Caco-2 (cell line): ENCODE results near the gene ITSN2. TPM values are rescaled to one million over a fixed set of nuclear protein-coding genes. Genes with fewer than 3 reads are reported as not detected.

ENCODE experiments used
- BruUV-seq: library from RNA; stranded (reverse); fragments of 400-500 nt; replicated peaks from 2 replicates; lab custom pipeline; 2021; lab: Mats Ljungman, UMichigan
- CTCF ChIA-PET: fragments of 300-600 bp; sonication (Branson Sonifier 250); formaldehyde crosslinking; loops from one replicate; lab custom pipeline; 2022; ENCODE audit warnings: antibody characterized with exemption; lab: Charles Lee
- POLR2A ChIA-PET: fragments of 300-600 bp; sonication (Branson Sonifier 250); formaldehyde crosslinking; loops from one replicate; lab custom pipeline; 2022; ENCODE audit warnings: antibody characterized with exemption; lab: Charles Lee
- DNase-seq, 2 experiments: peaks; one replicate each; pipeline versions ENCODE4 v3.0.0 to v3.0.0-alpha.2; 2020 to 2022
- H3K27me3 ChIP-seq: replicated peaks from 2 replicates; pipeline ENCODE4 v1.6.0; 2011; ENCODE audit warnings: low read length; ENCODE audit not compliant: control insufficient read depth, insufficient read depth
- H3K36me3 ChIP-seq: 2 replicates; pipeline ENCODE4 v1.5.1; 2011; ENCODE audit warnings: low read length; ENCODE audit not compliant: control insufficient read depth, insufficient read depth
- H3K4me1 ChIP-seq: fragments of 250-450 bp; sonication (Bioruptor Pico); 2 replicates; pipeline ENCODE4 v1.5.1; 2020; ENCODE audit warnings: mild to moderate bottlenecking
- H3K4me3 ChIP-seq: 2 replicates; pipeline ENCODE4 v1.5.1; 2011; ENCODE audit warnings: low read depth, mild to moderate bottlenecking, control low read depth, low read length
- H3K9me3 ChIP-seq: fragments of 250-450 bp; sonication (Bioruptor Pico); 2 replicates; pipeline ENCODE4 v1.5.1; 2020; ENCODE audit warnings: mild to moderate bottlenecking, moderate library complexity
- H3K27ac Mint-ChIP-seq: one replicate; pipeline ENCODE4 v1.8.0; 2022; ENCODE audit warnings: mixed read lengths; ENCODE audit not compliant: unreplicated experiment
- H3K27me3 Mint-ChIP-seq: one replicate; pipeline ENCODE4 v1.8.0; 2022; ENCODE audit warnings: mixed read lengths; ENCODE audit not compliant: insufficient read depth, unreplicated experiment
- H3K36me3 Mint-ChIP-seq: one replicate; pipeline ENCODE4 v1.8.0; 2022; ENCODE audit warnings: mild to moderate bottlenecking, mixed read lengths; ENCODE audit not compliant: insufficient read depth, unreplicated experiment
- H3K4me1 Mint-ChIP-seq: one replicate; pipeline ENCODE4 v1.8.0; 2022; ENCODE audit warnings: low read depth, mixed read lengths; ENCODE audit not compliant: unreplicated experiment
- H3K4me3 Mint-ChIP-seq: one replicate; pipeline ENCODE4 v1.8.0; 2022; ENCODE audit warnings: mild to moderate bottlenecking, moderate library complexity, mixed read lengths; ENCODE audit not compliant: unreplicated experiment
- H3K9me3 Mint-ChIP-seq: one replicate; pipeline ENCODE4 v1.8.0; 2022; ENCODE audit warnings: mixed read lengths; ENCODE audit not compliant: unreplicated experiment
- intact Hi-C: fragments of 100-400 bp; cut with micrococcal nuclease; formaldehyde crosslinking; loops from one replicate; pipeline ENCODE4 v1.10.0; 2022; ENCODE audit not compliant: unreplicated experiment
- total RNA-seq: library from RNA; stranded (reverse); gene quantifications from 2 replicates; pipeline ENCODE4 v1.2.3, GENCODE V29; 2022
- TF ChIP-seq, protein P1 (sequence below), 2 experiments: fragments of 200-600 bp in 1 of 2; IDR thresholded peaks; 1 replicate in 1 of 2; 2 replicates in 1 of 2; pipeline versions ENCODE4 v1.5.1 to v1.8.0; 2011 to 2022; ENCODE audit warnings: antibody characterized with exemption in 1 of 2, control low read depth in 1 of 2, inconsistent platforms in 1 of 2, low read depth in 1 of 2, low read length in 1 of 2, mild to moderate bottlenecking in 1 of 2, moderate library complexity in 1 of 2; ENCODE audit not compliant: insufficient read depth in 1 of 2, severe bottlenecking in 1 of 2, unreplicated experiment in 1 of 2

Gene ITSN2
- total RNA-seq, 1 experiment from 2014 or later, result 49.4 TPM

DNA sequence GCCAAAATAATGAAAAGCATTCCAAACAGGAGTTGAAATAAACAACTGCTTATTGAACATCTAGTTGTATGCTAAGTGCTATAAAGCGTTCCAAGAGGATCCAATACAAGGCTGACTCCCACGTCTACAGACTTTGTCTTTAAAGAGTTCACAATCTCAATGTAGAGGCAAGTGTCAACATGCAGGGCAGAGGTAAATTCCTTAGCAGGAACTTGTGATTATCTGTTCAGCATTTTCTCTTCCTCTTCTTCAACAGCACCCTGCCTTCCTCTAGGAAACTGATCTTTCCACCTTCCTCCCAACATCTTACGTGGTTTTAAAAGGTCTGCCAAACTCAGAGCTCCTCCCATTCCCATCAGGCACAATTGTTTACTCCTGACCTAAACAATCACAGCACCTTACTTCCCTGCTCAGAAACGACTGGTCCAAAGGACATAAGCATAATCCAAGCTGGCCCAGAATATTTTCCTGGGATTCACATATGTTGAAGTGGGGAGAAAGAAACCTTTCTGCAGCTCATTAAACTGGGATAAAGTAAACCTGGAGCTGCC lies 83.9 kb downstream of the ITSN2 start:
- H3K9me3 ChIP-seq, result no peaks in the 10 kb centered on the region
- no TSS peak for BruUV-seq
- H3K4me1 ChIP-seq, result peaks cover 26% of the 10 kb centered on the region; the same call in 1 of the 2 replicates
- no peaks in the 10 kb centered on the region for H3K27me3 ChIP-seq
- H3K27me3 Mint-ChIP-seq, result no peaks in the 10 kb centered on the region
- intact Hi-C loops, result no loop called here
- TF ChIP-seq, protein P1, sequence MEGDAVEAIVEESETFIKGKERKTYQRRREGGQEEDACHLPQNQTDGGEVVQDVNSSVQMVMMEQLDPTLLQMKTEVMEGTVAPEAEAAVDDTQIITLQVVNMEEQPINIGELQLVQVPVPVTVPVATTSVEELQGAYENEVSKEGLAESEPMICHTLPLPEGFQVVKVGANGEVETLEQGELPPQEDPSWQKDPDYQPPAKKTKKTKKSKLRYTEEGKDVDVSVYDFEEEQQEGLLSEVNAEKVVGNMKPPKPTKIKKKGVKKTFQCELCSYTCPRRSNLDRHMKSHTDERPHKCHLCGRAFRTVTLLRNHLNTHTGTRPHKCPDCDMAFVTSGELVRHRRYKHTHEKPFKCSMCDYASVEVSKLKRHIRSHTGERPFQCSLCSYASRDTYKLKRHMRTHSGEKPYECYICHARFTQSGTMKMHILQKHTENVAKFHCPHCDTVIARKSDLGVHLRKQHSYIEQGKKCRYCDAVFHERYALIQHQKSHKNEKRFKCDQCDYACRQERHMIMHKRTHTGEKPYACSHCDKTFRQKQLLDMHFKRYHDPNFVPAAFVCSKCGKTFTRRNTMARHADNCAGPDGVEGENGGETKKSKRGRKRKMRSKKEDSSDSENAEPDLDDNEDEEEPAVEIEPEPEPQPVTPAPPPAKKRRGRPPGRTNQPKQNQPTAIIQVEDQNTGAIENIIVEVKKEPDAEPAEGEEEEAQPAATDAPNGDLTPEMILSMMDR (IDR thresholded peaks at IDR 0.05; ENCODE audit: insufficient read depth in 1 of 2, low read depth in 1 of 2, low read length in 1 of 2, severe bottlenecking in 1 of 2, unreplicated experiment in 1 of 2), result no peak
- no peak overlapping the region for H3K4me3 Mint-ChIP-seq
- no peak overlapping the region for H3K27ac Mint-ChIP-seq
- H3K4me1 Mint-ChIP-seq, result peaks cover 7% of the 10 kb centered on the region
- H3K4me3 ChIP-seq, result no peak overlapping the region
- no peaks in the 10 kb centered on the region for H3K36me3 Mint-ChIP-seq
- DNase-seq, result no peak
- CTCF ChIA-PET, result interaction anchor here (0.6 kb wide), 1 partner anchor 426 kb away, joined by 7 read pairs; no protein-coding TSS in a partner anchor
- no peaks in the 10 kb centered on the region; the same call in 1 of the 2 replicates for H3K36me3 ChIP-seq
- no peaks in the 10 kb centered on the region for H3K9me3 Mint-ChIP-seq
- POLR2A ChIA-PET, result no interaction called here

DNA sequence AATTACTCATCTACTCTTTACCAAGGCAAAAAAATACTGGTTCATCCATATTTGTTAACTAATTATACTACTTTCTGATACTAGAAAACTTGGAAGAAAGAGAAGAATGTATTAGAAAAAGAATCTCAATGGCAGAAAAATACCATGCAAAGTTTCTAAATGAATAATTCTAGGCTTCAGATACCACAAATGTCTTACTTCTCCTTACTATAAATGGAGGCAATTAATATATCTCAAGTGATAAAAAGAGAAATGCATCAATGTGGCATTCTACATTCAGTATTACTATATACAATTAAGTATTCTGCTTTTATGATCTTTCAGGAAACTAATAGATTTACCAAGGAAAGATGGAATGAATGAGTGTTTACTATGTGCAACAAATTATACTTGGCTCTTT lies 85.5 kb downstream of the ITSN2 start:
- Histone ChIP-seq H3K4me1 (peaks cover 11% of the 10 kb centered on the region; the same call in 1 of the 2 replicates), H3K27me3 (no peaks in the 10 kb centered on the region), H3K9me3 (no peaks in the 10 kb centered on the region), H3K36me3 (no peaks in the 10 kb centered on the region; the same call in 1 of the 2 replicates), H3K4me3 (no peak overlapping the region)
- H3K27ac Mint-ChIP-seq, result no peak overlapping the region
- peaks cover 7% of the 10 kb centered on the region for H3K4me1 Mint-ChIP-seq
- no peaks in the 10 kb centered on the region for H3K27me3 Mint-ChIP-seq
- DNase-seq, result no peak
- ChIA-PET POLR2A (interaction anchor here (0.6 kb wide), 1 partner anchor 271 kb away, joined by 7 read pairs; no protein-coding TSS in a partner anchor), CTCF (no interaction called here)
- no peaks in the 10 kb centered on the region for H3K36me3 Mint-ChIP-seq
- intact Hi-C loops, result no loop called here
- no peaks in the 10 kb centered on the region for H3K9me3 Mint-ChIP-seq
- BruUV-seq, result no TSS peak
- TF ChIP-seq, protein P1 (IDR thresholded peaks at IDR 0.05; ENCODE audit: insufficient read depth in 1 of 2, low read depth in 1 of 2, low read length in 1 of 2, severe bottlenecking in 1 of 2, unreplicated experiment in 1 of 2), result no peak
- H3K4me3 Mint-ChIP-seq, result no peak overlapping the region

DNA sequence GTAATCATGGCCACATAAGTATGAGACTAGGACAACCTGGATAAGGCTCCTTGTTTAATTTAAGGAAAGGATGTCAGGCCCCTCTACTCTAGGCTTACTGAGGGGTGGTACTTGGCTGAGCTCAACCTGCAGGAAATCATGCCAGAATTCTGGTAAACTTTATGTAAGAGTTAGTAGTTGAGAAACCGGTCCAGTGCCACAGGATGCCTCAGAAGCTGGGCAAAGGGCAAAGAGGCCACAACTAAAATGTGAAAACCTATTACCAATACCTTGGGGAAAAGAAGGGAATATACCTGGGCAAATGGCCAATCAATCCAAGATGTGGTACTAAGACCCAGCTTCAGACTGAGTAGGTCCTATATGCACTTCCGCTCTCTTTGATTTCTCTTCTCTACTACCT lies 86.7 kb downstream of the ITSN2 start:
- peaks cover 9% of the 10 kb centered on the region; the same call in 1 of the 2 replicates for H3K4me1 ChIP-seq
- TF ChIP-seq, protein P1 (IDR thresholded peaks at IDR 0.05; ENCODE audit: insufficient read depth in 1 of 2, low read depth in 1 of 2, low read length in 1 of 2, severe bottlenecking in 1 of 2, unreplicated experiment in 1 of 2), result no peak
- Mint-ChIP-seq H3K36me3 (no peaks in the 10 kb centered on the region), H3K4me1 (peaks cover 7% of the 10 kb centered on the region), H3K9me3 (no peaks in the 10 kb centered on the region), H3K27ac (no peak overlapping the region), H3K4me3 (no peak overlapping the region), H3K27me3 (no peaks in the 10 kb centered on the region)
- intact Hi-C loops, result no loop called here
- H3K27me3 ChIP-seq, result no peaks in the 10 kb centered on the region
- H3K9me3 ChIP-seq, result no peaks in the 10 kb centered on the region
- POLR2A ChIA-PET, result interaction anchor here (0.7 kb wide), 1 partner anchor 17 kb away, joined by 3 read pairs; no protein-coding TSS in a partner anchor
- no peak overlapping the region for H3K4me3 ChIP-seq
- CTCF ChIA-PET, result no interaction called here
- no peaks in the 10 kb centered on the region; the same call in 1 of the 2 replicates for H3K36me3 ChIP-seq
- DNase-seq, result no peak
- no TSS peak for BruUV-seq
